HS-27A (cell line): ENCODE data around the gene SCLY.
"Not testable (repeated sequence)": the region's sequence is repeated elsewhere in the genome, so short reads cannot be mapped to it uniquely, and the experiment has no call there.

Experiments
- DNase-seq: peaks from one replicate; pipeline ENCODE4 v3.0.0-alpha.2; 2012; ENCODE audit warnings: low read depth, missing footprints

SCLY gene

DNA sequence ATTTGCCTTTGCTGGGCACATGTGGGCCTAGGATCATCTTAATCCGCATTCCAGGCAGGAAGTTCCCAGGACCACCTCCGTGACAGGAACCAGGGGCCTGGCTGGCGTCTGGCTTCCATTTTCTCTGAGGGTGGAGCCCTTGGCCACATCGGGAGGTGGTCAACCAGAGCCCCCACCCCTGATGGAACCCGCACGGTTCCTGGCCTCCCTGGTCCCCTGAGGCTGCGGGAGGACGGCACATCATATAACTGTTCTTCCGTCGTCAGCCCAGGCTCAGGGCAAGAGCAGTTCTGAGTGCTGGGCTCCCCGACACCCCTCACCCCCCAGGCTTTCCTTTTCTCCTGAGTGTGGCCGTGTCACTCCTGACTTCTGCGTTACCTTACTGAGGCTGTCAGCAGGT lies 52.8 kb downstream of the SCLY start:
- DNase-seq: no peak

DNA sequence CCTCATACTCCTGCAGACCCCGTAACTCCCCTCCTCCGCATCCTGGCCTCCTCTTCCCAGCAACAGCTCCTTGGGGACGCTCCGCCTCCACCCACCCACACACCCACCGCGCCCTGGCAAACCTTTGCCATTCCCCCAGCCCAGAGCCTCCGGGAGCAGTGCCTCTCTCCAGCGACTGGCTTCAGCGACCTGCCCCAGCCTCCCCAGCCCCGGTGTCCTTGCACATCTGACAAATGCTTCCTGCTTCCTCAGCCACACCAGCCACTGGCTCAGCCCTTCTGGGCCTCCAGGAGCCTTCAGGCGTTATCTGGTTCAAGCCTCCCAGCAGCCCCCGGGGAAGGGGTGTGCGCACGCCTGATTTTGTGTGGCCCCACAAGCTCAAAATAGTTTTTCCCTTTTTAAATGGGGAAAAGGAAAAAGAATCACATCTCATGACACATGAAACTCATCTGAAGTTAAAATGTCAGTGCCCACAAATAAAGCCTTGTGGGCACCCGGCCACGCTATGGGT lies 53.6 kb downstream of the SCLY start:
- DNase-seq: no peak

DNA sequence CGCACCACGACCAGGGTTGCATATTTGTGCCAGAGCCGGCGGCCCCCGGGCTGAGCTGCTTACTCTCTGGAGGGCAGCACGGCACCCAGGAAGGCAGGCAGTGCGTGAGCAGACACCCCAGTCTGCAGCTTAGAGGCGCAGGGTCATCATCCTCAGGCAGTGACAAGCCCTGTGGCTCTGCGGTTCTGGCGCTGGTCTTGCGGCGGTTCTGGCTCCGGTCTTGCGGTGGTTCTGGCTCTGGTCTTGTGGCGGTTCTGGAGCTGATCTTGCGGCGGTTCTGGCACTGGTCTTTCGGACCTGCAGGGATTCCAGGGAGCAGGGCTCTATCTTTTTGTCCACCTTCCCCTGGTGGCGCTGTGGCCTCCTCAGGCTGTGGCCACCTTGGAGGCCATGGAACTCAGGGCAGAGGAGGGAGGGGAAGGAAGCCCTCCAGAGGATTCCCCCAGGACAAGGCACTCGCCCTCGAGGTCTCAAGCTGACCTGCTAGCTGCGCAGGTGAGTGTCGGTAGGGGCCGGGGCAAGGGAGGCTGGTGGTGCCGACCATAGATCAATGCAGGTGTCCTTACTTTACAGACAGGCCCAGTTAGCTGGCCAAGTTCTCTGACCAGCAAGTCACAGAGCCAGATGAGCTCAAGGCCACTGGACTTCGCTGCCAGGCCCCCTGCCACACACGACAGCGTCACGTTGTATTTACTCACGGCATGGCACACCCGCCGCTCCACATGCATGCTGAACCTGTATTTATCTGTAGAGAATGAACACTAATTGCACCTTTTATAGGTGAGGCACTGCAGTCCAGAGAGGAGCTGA lies 54.3 kb downstream of the SCLY start:
- no peak for DNase-seq

DNA sequence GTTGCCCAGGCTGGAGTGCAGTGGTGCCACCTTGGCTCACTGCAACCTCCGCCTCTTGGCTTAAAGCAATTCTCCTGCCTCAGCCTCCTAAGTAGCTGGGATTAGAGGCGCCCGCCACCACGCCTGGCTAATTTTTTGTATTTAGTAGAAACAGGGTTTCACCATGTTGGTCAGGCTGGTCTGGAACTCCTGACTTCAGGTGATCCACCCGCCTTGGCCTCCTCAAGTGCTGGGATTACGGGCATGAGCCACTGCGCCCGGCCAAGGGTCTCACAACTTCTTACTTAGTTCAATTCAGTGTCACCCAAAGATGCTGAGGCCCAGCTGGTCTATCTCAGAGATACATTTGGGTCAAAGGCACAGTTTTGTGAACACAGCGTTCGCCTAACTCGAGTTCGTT lies 54.9 kb downstream of the SCLY start:
- not testable (repeated sequence) for DNase-seq

DNA sequence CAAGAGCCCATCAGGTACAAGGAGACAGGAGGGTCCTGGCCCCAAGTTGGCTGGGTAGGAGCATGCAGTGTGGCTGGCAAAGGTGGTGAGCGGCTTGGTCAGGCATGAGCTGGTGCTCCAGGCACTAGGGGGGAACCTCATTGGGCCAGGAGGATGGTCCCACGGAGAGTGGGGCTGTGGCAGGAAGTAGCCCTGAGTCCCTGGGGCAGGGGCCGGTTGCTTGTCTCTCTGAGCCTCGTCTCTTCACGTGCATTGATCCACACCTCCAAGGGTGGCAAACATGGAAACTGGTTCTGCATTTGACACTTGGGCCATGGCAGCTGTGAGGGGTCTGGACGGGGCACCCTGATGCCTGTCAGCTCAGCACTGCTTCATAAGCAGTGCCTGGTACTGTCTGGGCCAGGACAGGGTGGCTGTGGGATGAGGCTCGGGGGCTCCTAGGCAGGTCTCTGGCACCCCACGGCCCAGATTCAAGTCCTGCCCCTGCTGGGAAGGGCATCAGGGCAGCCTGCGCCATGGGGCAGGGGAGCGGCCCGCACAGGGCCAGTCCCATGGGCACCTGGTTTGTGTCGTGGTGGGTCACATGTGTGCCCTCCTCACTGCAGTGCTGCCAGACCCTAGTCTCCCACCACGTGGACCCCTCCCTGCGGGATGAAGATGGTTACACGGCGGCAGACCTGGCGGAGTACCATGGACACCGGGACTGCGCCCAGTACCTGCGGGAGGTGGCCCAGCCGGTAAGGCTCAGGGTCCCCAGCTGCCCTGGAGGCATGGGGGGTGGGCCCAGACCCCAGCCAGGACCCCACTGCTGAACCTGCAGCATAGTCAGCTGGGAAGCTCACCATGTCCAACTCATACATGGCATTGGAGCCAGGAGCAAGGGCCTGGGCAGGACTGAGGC lies 55.7 kb downstream of the SCLY start:
- DNase-seq: no peak

DNA sequence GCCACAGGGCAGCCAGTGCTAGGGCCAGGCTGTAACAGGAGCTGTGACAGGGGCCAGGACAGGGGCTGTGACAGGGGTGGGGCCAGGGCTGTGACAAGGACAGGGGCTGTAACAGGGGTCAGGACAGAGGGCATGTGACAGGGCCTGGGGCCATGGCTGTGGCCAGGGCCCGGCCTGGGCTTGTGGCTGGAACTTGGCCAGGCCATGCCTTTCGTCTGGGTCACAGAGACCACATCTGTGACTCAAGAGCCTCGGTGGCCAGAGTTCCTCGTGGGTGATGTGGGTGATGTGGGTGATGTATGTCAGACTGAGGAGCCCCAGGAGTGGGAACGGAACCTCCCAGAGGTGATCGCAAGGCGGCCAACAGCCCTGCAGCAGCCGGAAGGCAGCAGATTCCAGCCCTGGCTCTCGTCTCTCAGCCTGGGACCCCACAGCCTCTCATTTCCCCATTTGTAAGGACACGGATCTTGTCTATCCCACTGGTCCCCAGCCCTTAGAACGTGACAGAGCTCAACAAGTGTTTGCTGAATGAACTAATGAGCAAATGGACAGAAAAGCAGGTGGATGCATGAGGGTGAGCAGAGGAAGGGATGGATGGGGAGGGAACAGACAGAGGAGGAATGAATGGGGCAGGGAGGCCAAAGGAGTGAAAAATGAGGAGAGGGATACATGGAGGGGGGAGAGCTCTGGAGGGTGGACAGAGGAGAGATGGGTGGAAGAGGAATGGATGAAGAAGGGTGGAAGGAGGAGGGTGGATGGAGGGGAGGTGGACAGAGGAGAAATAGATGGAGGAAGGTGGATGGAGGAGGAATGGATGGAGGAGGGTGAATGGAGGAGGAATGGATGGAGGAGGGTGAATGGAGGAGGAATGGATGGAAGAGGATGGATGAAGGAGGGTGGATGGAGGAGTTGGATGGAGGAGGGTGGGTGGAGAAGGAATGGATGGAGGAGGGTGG lies 56.7 kb downstream of the SCLY start:
- no peak for DNase-seq

DNA sequence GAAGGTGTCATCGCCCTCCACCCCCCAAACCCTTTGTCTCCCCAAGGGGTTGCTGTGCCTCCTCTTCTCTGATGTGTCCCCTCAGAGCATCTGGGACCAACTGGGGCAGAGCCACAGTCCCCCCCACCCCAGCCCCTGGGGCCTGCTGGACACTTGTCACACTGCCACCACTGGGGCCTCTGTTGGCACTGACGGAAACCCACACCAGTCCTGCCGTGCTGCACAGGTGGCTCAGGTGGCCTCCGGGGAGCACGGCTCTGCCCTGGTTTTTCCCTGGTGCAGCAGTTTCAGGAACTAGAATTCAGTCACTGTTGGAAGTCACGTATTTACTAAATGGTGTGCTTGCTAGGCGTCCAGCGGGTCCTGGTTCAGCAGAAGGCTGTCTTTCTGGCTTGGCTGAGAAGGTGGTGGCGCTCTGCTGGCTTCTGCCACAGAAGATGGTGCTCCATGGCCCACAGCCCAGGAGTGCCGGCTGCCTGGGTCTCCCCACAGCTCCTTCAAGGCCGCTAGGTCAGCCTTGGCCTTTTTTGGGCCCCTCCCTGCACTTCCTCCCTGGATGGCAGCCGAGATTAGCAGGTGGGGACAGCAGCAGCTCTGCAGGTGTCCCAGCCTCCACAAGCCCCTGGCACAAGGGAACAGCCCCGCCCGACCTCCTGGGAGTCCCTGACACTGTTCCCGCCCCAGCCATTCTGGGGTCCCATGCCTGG lies 59.1 kb downstream of the SCLY start:
- DNase-seq: no peak

DNA sequence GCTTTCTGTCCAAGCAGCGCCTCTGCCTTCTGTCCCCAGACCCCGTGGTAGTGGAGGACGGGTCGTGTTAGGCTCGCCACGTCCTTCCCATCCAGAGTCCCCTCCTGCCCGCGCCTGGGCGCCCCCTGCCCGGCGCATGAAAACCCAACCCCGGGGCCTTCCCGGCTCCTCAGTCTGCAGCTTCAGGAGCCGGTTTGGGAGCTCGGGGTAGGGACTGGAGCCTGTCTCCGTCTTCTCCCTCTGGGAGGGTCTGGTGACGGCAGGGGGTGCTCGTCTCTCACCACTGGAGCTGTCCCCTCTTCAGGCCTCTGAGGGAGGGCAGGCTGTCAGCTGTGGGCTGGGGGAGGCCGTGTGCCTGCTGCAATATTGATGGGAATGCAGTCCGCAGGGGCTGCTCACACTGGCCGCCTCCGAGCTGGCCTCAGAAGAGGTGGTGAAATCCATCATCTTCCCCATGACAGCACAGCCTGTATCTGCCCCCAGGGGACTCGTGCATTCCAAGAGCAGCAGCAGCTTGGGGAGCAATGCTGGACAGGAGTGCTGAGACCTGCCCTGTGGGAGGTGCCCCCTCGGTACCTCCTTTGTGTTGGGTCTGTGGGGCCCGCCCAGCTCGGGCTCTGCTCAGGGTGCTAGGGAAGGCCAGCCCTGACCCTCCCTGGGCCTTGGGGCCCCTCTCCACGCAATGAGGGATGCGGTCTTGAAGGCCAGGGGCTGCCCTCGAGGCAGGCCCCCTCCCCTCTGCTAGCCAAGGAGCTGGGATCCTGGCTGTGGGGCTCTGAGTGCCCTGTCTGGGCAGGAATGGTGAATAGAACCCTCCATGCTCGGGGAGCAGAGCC lies 59.9 kb downstream of the SCLY start:
- DNase-seq: no peak

DNA sequence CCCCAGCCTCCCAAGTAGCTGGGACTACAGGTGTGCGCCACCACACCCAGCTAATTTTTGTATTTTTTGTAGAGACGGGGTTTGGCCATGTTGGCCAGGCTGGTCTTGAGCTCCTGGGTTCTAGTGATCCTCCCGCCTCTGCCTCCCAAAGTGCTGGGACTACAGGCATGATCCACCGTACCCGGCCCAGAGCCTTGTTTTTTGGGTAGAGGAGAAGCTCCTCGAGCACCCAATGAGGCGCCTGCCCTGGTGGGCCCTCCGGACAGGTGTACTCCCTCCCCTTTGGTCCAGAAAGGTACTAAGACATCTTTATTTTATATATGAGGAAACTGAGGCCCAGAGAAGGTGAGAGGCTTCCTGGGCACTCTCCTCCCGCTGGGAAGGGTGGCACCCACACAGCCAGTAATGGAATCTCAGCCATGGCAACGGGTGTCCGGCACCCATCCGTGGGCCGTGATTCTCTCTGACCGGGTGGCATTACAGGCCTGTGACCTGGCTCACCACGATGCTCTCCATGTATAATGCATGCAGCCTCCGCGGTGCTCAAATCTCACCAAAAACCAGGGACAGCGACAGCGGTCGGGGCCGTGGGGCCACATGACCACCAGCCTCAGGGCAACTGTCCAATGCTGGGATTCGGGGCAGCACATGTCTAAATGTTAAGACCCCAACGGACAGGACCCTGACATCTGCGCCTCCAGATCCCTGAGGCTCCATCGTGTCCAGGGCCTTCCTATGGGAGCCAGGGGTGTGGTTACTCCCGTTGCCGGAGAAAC lies 60.9 kb downstream of the SCLY start:
- DNase-seq: no peak

DNA sequence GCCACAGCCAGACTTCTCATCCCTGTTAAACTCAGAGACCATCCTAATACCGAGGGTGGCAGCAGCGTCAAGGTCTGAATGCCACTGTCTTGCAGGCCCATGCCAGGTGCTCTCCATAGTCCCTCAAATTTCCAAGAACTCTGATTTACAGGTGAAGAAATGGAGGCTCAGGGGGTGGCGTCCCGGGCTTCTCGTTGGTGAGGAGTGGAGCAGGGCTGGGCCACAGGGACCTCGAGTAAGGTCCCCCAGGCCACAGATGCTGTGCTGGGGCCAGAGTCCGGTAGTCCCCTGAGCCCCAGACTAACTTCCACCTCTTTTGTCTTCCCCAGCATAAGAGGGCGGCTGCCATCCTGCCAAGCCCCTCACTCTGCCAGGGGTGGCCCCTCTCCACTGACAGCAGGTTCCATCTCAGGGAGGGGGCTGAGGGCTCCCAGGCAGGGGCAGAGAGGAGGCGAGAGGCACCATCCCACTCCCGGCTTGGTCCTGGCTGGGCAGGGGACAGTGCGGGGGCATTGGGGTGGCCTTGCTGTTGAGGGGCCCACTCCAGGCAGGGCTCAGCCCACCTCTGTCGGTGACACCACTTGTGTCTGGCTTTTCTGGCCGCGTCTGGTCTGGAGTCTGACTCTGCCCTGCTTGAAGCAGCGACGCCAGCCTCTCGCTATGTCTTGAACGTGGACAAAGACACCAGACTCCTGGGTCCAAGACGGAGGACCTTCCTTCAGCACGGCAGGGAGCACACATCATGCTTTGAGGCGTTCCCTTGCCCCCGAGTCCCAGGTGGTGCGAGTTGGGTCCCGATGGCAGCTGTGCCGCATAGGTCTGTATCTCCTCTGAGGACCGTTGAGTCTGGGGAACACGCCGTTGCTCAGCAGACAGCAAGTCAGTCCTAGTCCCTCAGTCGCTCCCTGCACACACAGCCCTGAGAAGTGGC lies 61.8 kb downstream of the SCLY start:
- DNase-seq: no peak

DNA sequence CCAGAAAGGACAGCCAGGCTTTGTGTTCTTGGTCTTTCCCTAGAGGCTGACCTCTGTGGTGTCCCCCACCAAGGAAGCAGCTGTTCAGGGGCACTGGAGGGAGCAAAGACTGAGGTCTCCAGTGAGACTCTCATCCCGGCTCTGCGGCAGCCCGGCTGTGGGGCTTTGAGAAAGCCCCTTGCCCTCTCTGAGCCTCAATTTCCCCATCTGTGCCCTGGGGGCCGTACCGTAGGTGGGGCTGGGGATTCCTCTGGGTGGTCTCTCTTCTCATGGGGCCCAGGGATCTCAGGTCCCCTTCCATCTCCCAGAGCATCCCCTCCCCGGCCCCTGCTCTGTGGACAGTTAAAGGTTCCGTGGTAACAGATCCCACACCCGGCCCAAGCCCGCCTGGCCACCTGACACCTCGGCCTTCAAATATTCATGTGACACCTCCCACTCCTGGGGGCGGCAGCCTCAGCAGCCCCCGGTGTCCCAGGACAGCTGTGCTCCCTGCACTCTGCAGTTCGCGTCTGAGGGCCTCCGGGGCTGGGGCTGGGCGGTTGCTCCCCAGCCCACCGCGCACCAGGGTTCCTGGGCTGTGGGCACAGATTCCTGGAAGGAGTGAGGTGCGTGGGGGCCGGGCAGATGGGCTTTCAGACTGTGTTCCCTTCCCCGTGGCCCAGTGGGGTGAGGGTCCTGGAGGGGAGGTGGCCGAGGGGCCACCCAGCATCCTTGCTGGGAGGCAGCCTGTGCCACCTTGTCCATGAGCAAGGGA lies 62.6 kb downstream of the SCLY start:
- no peak for DNase-seq

DNA sequence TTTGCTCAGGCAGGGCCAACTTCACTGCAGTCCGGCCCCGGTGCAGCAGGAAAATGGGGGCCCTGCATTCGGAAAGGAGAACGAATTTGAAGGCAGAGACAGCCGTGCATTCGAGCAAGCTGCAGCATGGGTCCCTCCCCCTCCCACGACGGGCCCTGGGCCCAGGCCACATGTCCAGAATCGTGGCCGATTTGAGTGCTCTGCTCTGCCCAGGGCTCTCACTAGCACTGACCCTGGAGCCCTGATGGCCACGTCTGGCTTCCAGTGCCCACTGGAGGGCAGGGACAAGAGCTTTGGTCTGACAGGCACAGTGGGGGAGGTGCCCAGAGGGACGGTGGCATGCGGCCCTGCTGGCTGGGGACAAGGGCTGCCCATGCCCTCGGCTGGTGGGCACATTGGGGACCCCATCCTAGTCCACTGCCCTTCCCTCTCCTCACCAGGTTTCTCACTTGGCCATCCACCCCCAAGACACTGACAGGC lies 63.2 kb downstream of the SCLY start:
- no peak for DNase-seq

DNA sequence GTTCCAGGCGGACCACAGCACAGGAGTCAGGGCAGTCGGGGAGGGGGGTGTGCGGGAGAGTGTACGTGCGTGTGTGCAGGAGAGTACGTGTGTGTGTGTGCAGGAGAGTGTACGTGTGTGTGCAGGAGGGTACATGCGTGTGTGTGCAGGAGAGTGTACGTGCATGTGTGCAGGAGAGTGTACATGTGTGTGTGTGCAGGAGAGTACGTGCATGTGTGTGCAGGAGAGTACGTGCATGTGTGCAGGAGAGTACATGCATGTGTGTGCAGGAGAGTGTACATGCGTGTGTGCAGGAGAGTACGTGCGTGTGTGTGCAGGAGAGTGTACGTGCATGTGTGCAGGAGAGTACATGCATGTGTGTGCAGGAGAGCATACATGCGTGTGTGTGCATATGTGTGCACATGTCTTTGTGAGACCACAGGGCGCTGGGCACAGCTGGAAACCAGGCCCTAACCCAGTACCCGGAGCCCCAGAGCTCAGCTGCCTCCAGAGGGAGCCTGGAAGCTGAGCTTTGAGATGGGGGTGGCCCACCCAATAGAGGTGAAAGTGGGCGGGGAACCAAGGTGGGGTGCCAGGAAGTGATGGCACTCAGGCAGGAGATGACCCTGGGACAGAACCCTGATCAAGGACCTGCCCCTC lies 63.8 kb downstream of the SCLY start:
- DNase-seq: no peak

DNA sequence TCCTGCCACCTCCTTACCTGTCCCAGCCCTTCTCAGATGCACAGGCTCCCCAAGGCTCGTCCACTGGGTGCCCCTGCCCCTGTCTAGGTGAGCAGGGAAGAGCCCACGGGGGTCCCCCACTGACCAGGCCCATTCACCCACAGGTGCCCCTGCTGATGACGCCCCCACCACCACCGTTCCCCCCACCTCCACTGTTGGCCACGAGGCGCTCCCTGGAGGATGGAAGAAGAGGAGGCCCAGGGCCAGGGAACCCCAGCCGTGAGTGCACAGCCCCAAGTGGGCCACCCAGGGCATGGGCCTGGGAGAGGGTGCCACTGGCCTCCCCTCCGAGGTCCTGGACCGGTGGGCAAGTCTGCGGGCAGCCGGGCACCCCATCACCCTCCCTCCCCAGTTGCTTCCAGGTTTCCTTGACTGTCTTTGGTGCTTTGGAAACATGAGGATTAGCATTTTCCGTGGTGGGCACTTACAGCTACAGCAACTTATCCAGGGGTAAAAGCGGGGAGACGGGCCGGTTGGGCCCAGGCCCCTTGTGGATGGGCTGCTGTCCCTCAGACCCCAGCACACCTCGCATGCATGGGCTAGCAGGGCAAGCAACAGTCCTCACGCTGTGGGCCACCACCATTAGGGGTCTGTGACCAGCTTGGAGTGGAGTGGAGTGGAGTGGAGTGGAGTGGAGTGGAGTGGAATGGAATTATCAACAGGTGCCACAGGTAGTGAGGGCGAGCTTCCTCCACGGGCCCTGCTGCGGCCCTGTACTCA lies 64.5 kb downstream of the SCLY start:
- DNase-seq: no peak

DNA sequence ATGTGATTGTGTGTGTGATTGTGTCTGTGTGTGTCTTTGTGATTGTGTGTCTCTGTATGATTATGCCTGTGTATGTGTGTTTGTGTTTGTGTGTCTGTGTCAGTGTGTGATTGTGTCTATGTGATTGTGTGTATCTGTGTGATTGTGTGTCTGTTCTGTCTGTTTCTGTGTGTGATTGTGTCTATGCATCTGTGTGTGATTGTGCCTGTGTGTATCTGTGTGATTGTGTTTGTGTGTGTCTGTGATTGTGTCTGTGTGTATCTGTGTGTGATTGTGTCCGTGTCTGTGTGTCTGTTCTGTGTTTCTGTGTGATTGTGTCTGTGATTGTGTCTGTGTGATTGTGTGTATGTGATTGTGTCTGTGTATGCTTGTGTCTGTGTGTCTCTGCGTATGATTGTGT lies 65.5 kb downstream of the SCLY start:
- no peak for DNase-seq

DNA sequence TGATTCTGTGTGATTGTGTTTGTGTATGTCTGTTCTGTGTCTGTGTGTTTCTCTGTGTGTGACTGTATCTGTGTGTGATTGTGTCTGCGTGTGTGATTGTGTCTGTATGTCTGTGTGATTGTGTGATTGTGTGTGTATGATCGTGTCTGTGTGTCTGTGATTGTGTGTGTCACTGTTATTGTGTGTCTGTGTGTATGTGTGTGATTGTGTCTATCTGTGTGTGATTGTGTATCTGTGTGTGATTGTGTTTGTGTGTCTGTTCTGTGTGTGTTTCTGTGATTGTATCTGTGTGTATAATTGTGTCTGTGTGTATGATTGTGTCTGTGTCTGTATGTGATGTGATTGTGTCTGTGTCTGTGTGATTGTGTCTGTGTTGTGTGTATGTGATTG lies 66.0 kb downstream of the SCLY start:
- DNase-seq: no peak
